ENCODE results near the gene WDR93.

The WDR93 gene

GRCh38 chr15:89653578-89653977 is 37.0 kb upstream of the WDR93 start:
- H3K4me3 ChIP-seq (ENCODE audit: low read length) = no peak overlapping the region
- no peaks in the 10 kb centered on the region for H3K27me3 ChIP-seq (ENCODE audit: control insufficient read depth, insufficient read depth, low read length)
- no peaks in the 10 kb centered on the region for H3K36me3 ChIP-seq (ENCODE audit: control insufficient read depth, insufficient read depth, low read length)
- no peak overlapping the region for H3K27ac ChIP-seq (ENCODE audit: low read depth, low read length)
- no peak overlapping the region for H3K9ac ChIP-seq (ENCODE audit: low read length)
- peaks cover 5% of the 10 kb centered on the region for H3K4me1 ChIP-seq (ENCODE audit: control insufficient read depth, insufficient read depth, low read length)

GRCh38 chr15:89654301-89654761 is 36.3 kb upstream of the WDR93 start:
- no peak overlapping the region for H3K27ac ChIP-seq (ENCODE audit: low read depth, low read length)
- H3K9ac ChIP-seq (ENCODE audit: low read length) = no peak overlapping the region
- H3K27me3 ChIP-seq (ENCODE audit: control insufficient read depth, insufficient read depth, low read length) = no peaks in the 10 kb centered on the region
- no peaks in the 10 kb centered on the region for H3K36me3 ChIP-seq (ENCODE audit: control insufficient read depth, insufficient read depth, low read length)
- H3K4me1 ChIP-seq (ENCODE audit: control insufficient read depth, insufficient read depth, low read length) = peaks cover 5% of the 10 kb centered on the region
- H3K4me3 ChIP-seq (ENCODE audit: low read length) = peak overlapping the region; percentile 72

GRCh38 chr15:89654847-89655805 is 35.5 kb upstream of the WDR93 start, which contains the start of gene KIF7:
Gene KIF7 (minus strand): TSS chr15:89655467. CDS start chr15:89652930, 2,537 bp downstream.
- Histone ChIP-seq H3K27ac (ENCODE audit: low read depth, low read length) (no peak within 1 kb of the TSS), H3K9ac (ENCODE audit: low read length) (no peak within 1 kb of the TSS)

GRCh38 chr15:89656116-89656815 is 34.3 kb upstream of the WDR93 start:
- Histone ChIP-seq H3K9ac (ENCODE audit: low read length) (no peak overlapping the region), H3K27me3 (ENCODE audit: control insufficient read depth, insufficient read depth, low read length) (no peaks in the 10 kb centered on the region), H3K36me3 (ENCODE audit: control insufficient read depth, insufficient read depth, low read length) (no peaks in the 10 kb centered on the region), H3K4me3 (ENCODE audit: low read length) (no peak overlapping the region), H3K27ac (ENCODE audit: low read depth, low read length) (no peak overlapping the region), H3K4me1 (ENCODE audit: control insufficient read depth, insufficient read depth, low read length) (peaks cover 5% of the 10 kb centered on the region)

More at GRCh38 chr15:89654847-89655805, 35.5 kb upstream of the WDR93 start, which contains the start of gene KIF7:
- H3K36me3 ChIP-seq (ENCODE audit: control insufficient read depth, insufficient read depth, low read length) = no peaks in the 10 kb centered on the region
- H3K27me3 ChIP-seq (ENCODE audit: control insufficient read depth, insufficient read depth, low read length) = no peaks in the 10 kb centered on the region
- peak within 1 kb of the TSS; percentile 72 for H3K4me3 ChIP-seq (ENCODE audit: low read length)
- H3K4me1 ChIP-seq (ENCODE audit: control insufficient read depth, insufficient read depth, low read length) = peaks cover 5% of the 10 kb centered on the region

GRCh38 chr15:89657686-89658200 is 32.9 kb upstream of the WDR93 start:
- peaks cover 5% of the 10 kb centered on the region for H3K4me1 ChIP-seq (ENCODE audit: control insufficient read depth, insufficient read depth, low read length)
- H3K36me3 ChIP-seq (ENCODE audit: control insufficient read depth, insufficient read depth, low read length) = no peaks in the 10 kb centered on the region
- H3K27me3 ChIP-seq (ENCODE audit: control insufficient read depth, insufficient read depth, low read length) = no peaks in the 10 kb centered on the region
- H3K9ac ChIP-seq (ENCODE audit: low read length) = no peak overlapping the region
- H3K27ac ChIP-seq (ENCODE audit: low read depth, low read length) = no peak overlapping the region
- H3K4me3 ChIP-seq (ENCODE audit: low read length) = no peak overlapping the region

- Histone ChIP-seq H3K27me3 (ENCODE audit: control insufficient read depth, insufficient read depth, low read length) (no peaks in the 10 kb centered on the region), H3K4me1 (ENCODE audit: control insufficient read depth, insufficient read depth, low read length) (peaks cover 4% of the 10 kb centered on the region), H3K4me3 (ENCODE audit: low read length) (no peak overlapping the region), H3K9ac (ENCODE audit: low read length) (no peak overlapping the region), H3K36me3 (ENCODE audit: control insufficient read depth, insufficient read depth, low read length) (no peaks in the 10 kb centered on the region), H3K27ac (ENCODE audit: low read depth, low read length) (no peak overlapping the region)
Observed at GRCh38 chr15:89659295-89659694, 31.3 kb upstream of the WDR93 start.

- Histone ChIP-seq H3K27me3 (ENCODE audit: control insufficient read depth, insufficient read depth, low read length) (no peaks in the 10 kb centered on the region), H3K9ac (ENCODE audit: low read length) (no peak overlapping the region), H3K36me3 (ENCODE audit: control insufficient read depth, insufficient read depth, low read length) (no peaks in the 10 kb centered on the region), H3K4me3 (ENCODE audit: low read length) (no peak overlapping the region), H3K4me1 (ENCODE audit: control insufficient read depth, insufficient read depth, low read length) (peaks cover 3% of the 10 kb centered on the region), H3K27ac (ENCODE audit: low read depth, low read length) (no peak overlapping the region)
Observed at GRCh38 chr15:89660556-89660955, 30.1 kb upstream of the WDR93 start.

- H3K4me3 ChIP-seq (ENCODE audit: low read length) = no peak overlapping the region
- no peak overlapping the region for H3K9ac ChIP-seq (ENCODE audit: low read length)
- no peaks in the 10 kb centered on the region for H3K27me3 ChIP-seq (ENCODE audit: control insufficient read depth, insufficient read depth, low read length)
- peaks cover 3% of the 10 kb centered on the region for H3K4me1 ChIP-seq (ENCODE audit: control insufficient read depth, insufficient read depth, low read length)
- no peaks in the 10 kb centered on the region for H3K36me3 ChIP-seq (ENCODE audit: control insufficient read depth, insufficient read depth, low read length)
- peak overlapping the region; percentile 18 for H3K27ac ChIP-seq (ENCODE audit: low read depth, low read length)
Observed at GRCh38 chr15:89662893-89663626, 27.6 kb upstream of the WDR93 start.

GRCh38 chr15:89664441-89665350 is 25.9 kb upstream of the WDR93 start:
- no peak overlapping the region for H3K9ac ChIP-seq (ENCODE audit: low read length)
- no peaks in the 10 kb centered on the region for H3K27me3 ChIP-seq (ENCODE audit: control insufficient read depth, insufficient read depth, low read length)
- peaks cover 3% of the 10 kb centered on the region for H3K4me1 ChIP-seq (ENCODE audit: control insufficient read depth, insufficient read depth, low read length)
- H3K4me3 ChIP-seq (ENCODE audit: low read length) = peak overlapping the region; percentile 55
- H3K27ac ChIP-seq (ENCODE audit: low read depth, low read length) = peak overlapping the region; percentile 6
- H3K36me3 ChIP-seq (ENCODE audit: control insufficient read depth, insufficient read depth, low read length) = no peaks in the 10 kb centered on the region

- Histone ChIP-seq H3K36me3 (ENCODE audit: control insufficient read depth, insufficient read depth, low read length) (no peaks in the 10 kb centered on the region), H3K27me3 (ENCODE audit: control insufficient read depth, insufficient read depth, low read length) (no peaks in the 10 kb centered on the region), H3K4me3 (ENCODE audit: low read length) (peak overlapping the region; percentile 55), H3K9ac (ENCODE audit: low read length) (peak overlapping the region; percentile 41), H3K4me1 (ENCODE audit: control insufficient read depth, insufficient read depth, low read length) (peaks cover 3% of the 10 kb centered on the region), H3K27ac (ENCODE audit: low read depth, low read length) (peak overlapping the region; percentile 51)
Observed at GRCh38 chr15:89665449-89666181, 25.0 kb upstream of the WDR93 start.

Measured in rectal smooth muscle tissue (tissue), 1 donor.